Heart left ventricle (tissue), 13 donors: ENCODE results near the gene SPP2.

ENCODE experiments used
- CTCF ChIP-seq, 12 donors: fragments of 200-600 bp; sonication (generic) in 4 of 12; IDR thresholded peaks; one replicate each; pipeline versions ENCODE4 v1.5.0 to v1.8.0; 2018 to 2022; ENCODE audit warnings: antibody characterized with exemption in 12 of 12, mild to moderate bottlenecking in 5 of 12
- POLR2A ChIP-seq, 2 donors: fragments of 450-650 bp; IDR thresholded peaks; one replicate each; pipeline ENCODE4 v1.6.1; 2017; ENCODE audit warnings: antibody characterized with exemption in 2 of 2, mild to moderate bottlenecking in 2 of 2, moderate library complexity in 2 of 2
- donor health status: ischemic (EF 13 %, LVEDD 7.1; RV severe dilation, severe dysfunction).
- donor health status: DM: no; HTN: yes; CAD: no.
- donor health status: DM: no; HTN: no; CAD: no.
- donor health status: ischemic (EF 25% LVEDD 6.9; RV normal size, moderate dysfunction).
- donor health status: ischemic (EF 25% LVEDD 5.7; RV mildly dilated, moderate dysfunction).
- donor health status: ischemic (EF 35%, LVEDD 5.7; RV mildly dilated, moderate dysfunction).
- donor health status: nonischemic (EF 11% LVEDD 7.7; RV severe dilation, severe dysfunction).
- donor health status: DM: yes; HTN: yes; CAD: no.
- donor health status: PGD.
- donor health status: ischemic (EF 29% LVEDD 5.4; RV normal size, mild dysfunction).
- donor health status: nonischemic (EF 23%, LVEDD 6.1; RV moderate dilation, normal function).

- TF ChIP-seq CTCF (IDR thresholded peaks at IDR 0.05) (no peak), POLR2A (IDR thresholded peaks at IDR 0.05) (no peak)
These were observed 33.3 kb downstream of the SPP2 start for GRCh38 chr2:234083572-234084348.
